ENCODE results near the gene CAMK2A. TPM values are rescaled to one million over a fixed set of nuclear protein-coding genes. Genes with fewer than 3 reads are reported as not detected.

The CAMK2A gene
- total RNA-seq, 2 donors from 2014 or later: 4.9 to 18.2 TPM

DNA sequence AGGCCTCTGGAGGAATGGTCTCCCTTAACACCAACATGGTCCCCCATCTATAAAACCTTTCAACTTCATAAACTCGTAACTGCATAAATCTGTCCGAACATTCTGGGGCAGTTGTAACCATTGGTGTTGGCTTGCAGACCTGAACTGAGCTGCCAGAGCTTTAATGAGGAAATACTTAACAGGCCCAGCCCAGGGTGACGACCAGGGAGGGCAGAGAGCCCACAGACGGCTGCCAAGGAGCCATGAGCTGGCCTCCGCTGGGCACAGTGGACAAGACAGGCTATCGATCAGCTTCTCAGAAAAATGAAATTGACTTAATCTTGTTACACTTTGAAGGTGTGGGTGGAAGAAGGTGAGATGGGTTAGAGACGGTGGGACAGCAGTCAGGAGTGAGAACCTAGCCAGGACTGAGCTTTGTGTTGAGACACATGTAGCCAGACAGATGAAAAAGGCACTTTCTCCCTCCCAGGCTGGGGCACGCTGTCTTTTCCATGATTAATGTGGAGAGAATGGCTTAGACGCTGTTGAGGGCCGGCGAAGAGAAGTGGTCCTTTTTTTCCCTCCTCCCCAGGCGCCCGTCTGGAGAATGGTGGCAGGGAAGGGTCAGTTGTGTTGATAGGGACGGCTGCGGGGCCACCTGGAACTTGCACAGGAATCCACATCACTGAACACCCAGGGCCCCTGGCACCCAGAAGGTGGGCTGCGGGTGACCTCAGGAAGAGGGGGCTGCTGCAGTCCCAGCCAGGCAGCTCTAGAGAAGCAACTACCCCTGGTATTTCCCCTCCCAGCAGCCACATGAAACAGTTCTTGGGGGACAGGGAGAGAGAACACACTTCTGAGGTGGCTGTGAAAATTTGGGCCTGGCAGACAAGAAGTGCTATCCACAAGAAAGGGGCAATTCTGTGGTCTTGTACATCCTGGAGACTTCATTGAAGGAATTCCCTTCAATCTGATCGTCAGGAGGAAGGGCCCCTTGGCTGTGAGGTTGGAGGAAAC lies 40.6 kb upstream of the CAMK2A start:
- H3K27ac ChIP-seq: no peak overlapping the region
- TF ChIP-seq, protein P1, sequence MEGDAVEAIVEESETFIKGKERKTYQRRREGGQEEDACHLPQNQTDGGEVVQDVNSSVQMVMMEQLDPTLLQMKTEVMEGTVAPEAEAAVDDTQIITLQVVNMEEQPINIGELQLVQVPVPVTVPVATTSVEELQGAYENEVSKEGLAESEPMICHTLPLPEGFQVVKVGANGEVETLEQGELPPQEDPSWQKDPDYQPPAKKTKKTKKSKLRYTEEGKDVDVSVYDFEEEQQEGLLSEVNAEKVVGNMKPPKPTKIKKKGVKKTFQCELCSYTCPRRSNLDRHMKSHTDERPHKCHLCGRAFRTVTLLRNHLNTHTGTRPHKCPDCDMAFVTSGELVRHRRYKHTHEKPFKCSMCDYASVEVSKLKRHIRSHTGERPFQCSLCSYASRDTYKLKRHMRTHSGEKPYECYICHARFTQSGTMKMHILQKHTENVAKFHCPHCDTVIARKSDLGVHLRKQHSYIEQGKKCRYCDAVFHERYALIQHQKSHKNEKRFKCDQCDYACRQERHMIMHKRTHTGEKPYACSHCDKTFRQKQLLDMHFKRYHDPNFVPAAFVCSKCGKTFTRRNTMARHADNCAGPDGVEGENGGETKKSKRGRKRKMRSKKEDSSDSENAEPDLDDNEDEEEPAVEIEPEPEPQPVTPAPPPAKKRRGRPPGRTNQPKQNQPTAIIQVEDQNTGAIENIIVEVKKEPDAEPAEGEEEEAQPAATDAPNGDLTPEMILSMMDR (IDR thresholded peaks at IDR 0.05): no peak
- no peaks in the 10 kb centered on the region for H3K36me3 ChIP-seq
- H3K4me1 ChIP-seq: no peaks in the 10 kb centered on the region
- H3K27me3 ChIP-seq: no peaks in the 10 kb centered on the region
- H3K4me3 ChIP-seq: no peak overlapping the region
- no peak for DNase-seq (ENCODE audit: low spot score)
- no peaks in the 10 kb centered on the region for H3K9me3 ChIP-seq

DNA sequence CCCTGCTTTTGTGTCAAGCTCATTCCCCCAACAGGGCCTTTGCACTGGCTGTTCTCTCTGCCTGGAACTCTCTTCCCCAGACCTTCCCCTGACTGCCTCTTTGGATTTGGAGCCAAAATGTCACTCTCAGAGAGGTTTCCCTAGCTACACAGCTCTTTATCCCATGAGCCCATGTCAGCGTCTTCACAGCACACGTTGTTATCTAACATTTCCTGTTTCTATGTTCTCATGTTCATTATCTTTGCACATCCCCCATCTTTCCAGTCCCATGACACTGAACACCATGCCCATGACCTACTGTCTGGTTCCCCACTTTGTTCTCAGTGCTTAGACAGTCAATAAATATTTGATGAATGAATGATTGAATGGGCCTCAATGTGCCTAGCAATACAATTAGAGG lies 39.5 kb upstream of the CAMK2A start:
- Histone ChIP-seq H3K36me3 (no peaks in the 10 kb centered on the region), H3K4me3 (no peak overlapping the region), H3K27ac (no peak overlapping the region), H3K4me1 (no peaks in the 10 kb centered on the region), H3K27me3 (no peaks in the 10 kb centered on the region), H3K9me3 (no peaks in the 10 kb centered on the region)
- TF ChIP-seq, protein P1 (IDR thresholded peaks at IDR 0.05): no peak
- DNase-seq (ENCODE audit: low spot score): no peak

DNA sequence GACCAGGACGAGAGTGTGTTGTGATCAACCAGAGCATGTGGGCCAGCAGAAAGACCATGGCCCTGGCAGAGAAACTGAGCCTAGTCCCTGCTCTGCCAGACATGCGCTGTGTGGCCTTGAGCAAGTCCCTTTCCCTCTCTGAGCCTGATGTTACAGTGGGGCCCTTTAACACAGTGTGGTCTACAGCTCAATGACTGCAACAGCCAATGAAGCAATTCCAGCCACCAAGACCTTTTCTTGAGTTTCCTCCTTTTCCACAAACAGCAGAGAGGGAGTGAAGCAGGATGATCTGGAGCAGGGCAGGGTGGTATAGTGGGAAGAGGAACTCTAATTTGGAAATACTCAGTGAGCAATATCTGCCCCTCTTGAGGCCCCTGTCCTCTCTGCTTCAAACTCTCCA lies 38.9 kb upstream of the CAMK2A start:
- no peaks in the 10 kb centered on the region for H3K9me3 ChIP-seq
- H3K4me1 ChIP-seq: no peaks in the 10 kb centered on the region
- TF ChIP-seq, protein P1 (IDR thresholded peaks at IDR 0.05): no peak
- H3K36me3 ChIP-seq: no peaks in the 10 kb centered on the region
- DNase-seq (ENCODE audit: low spot score): no peak
- H3K27ac ChIP-seq: no peak overlapping the region
- no peak overlapping the region for H3K4me3 ChIP-seq
- H3K27me3 ChIP-seq: no peaks in the 10 kb centered on the region

DNA sequence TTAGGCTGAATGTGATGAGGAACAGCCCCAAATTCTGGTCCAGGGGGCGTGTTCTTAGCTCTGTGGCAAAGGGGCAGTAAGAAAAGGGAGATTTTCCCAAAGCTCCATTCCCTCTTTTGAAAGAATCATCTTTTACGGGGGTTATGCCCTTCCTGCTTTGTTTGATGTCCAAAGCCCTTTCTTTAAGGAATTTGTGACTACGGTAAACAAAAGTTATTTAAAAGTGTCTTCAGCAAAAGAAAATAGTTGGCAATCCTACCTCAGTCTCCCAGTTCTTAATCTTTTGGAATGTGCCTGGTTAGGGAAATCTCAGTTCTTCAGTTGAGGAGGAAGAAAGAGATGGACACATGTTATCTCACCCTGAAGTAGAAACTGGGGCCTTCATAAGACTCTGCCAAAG lies 37.6 kb upstream of the CAMK2A start:
- no peaks in the 10 kb centered on the region for H3K9me3 ChIP-seq
- no peaks in the 10 kb centered on the region for H3K4me1 ChIP-seq
- TF ChIP-seq, protein P1 (IDR thresholded peaks at IDR 0.05): no peak
- no peak overlapping the region for H3K4me3 ChIP-seq
- H3K27me3 ChIP-seq: no peaks in the 10 kb centered on the region
- no peak for DNase-seq (ENCODE audit: low spot score)
- H3K36me3 ChIP-seq: no peaks in the 10 kb centered on the region
- H3K27ac ChIP-seq: no peak overlapping the region

DNA sequence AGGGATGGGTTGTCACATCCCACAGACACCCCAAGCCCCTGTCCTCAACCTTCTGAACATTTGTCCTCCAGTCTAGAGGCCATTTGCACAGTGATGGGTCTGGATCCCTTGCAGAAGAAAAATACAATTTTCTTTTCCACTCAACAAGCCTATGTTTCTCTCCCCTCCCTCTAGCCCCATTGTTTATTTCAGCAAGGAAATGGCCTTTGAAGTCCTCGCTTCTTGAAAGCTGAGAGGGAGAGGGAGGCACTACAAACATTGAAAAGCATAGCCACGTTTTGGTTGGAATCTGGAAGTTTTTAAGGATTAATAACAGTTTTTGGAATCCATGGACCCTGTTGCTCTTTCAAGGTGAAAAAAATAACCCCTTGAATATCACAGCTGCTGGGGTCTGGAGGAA lies 37.1 kb upstream of the CAMK2A start:
- DNase-seq (ENCODE audit: low spot score): no peak
- H3K36me3 ChIP-seq: no peaks in the 10 kb centered on the region
- no peak overlapping the region for H3K4me3 ChIP-seq
- H3K27me3 ChIP-seq: no peaks in the 10 kb centered on the region
- H3K27ac ChIP-seq: no peak overlapping the region
- no peaks in the 10 kb centered on the region for H3K4me1 ChIP-seq
- TF ChIP-seq, protein P1 (IDR thresholded peaks at IDR 0.05): no peak
- no peaks in the 10 kb centered on the region for H3K9me3 ChIP-seq
